SK-N-SH treated with all-trans-retinoic acid at 6 μM for 48 hours (cell line): Measurements from ENCODE around the gene UBE2H.

Experiments
- CREB5 ChIP-seq: fragments of 250-450 bp; sonication (Bioruptor Pico); IDR thresholded peaks from 2 replicates; pipeline ENCODE4 v1.5.1; 2020; ENCODE audit warnings: low read depth, mild to moderate bottlenecking, moderate library complexity
- ZFP30 ChIP-seq: fragments of 450-650 bp; formaldehyde crosslinking; IDR thresholded peaks from 2 replicates; pipeline ENCODE4 v1.5.0; 2022; ENCODE audit warnings: mild to moderate bottlenecking, moderate library complexity
- ZNF565 ChIP-seq: fragments of 450-650 bp; formaldehyde crosslinking; conservative IDR thresholded peaks from 2 replicates; pipeline ENCODE4 v1.5.0; 2020; ENCODE audit warnings: low read depth, mild to moderate bottlenecking, moderate library complexity

GRCh38 chr7:129866251-129866650 is 86.5 kb downstream of the UBE2H start:
- TF ChIP-seq CREB5 (no peak), ZNF565 (no peak), ZFP30 (no peak)
